Posterior vena cava (tissue), 2 donors: ENCODE data around the gene LPAR4. TPM values are rescaled to one million over a fixed set of nuclear protein-coding genes. Genes with fewer than 3 reads are reported as not detected.

ENCODE experiments used
- total RNA-seq, 2 donors: library from RNA; stranded (reverse); fragmentation: NEBNext Ultra II Directional; extraction: Animal tissue kit (Norgen Biotek cat#: 25700); gene quantifications; one replicate each; pipeline ENCODE4 v1.2.1, GENCODE V29; 2021
- donor health status: DM: yes; HTN: yes; CAD: no.
- donor health status: DM: yes; HTN: yes; CAD: no.

Gene LPAR4
- total RNA-seq, 2 donors from 2014 or later = 1.4 to 1.6 TPM

Other genes starting within 250 kb of the LPAR4 start
- 1 to 10 TPM; 1.7 to 6.5 TPM for gene RTL3, start 88.4 kb upstream of the LPAR4 start, total RNA-seq
- not detected for gene P2RY10, start 197.7 kb downstream of the LPAR4 start, total RNA-seq